ENCODE results near the gene PNO1. TPM values are rescaled to one million over a fixed set of nuclear protein-coding genes. Genes with fewer than 3 reads are reported as not detected.
"Not testable (repeated sequence)": the region's sequence is repeated elsewhere in the genome, so short reads cannot be mapped to it uniquely, and the experiment has no call there.

The PNO1 gene
- total RNA-seq (10 to 100 TPM; 11.0 to 31.0 (median 12.8) TPM), polyA plus RNA-seq (10 to 100 TPM; 19.2 to 22.5 TPM), total RNA-seq (32.7 reads per million, percentile 62 among the genes with 10 or more reads in this experiment)

- Mint-ChIP-seq H3K36me3 (peaks cover 12 to 22% (median 16%) of the 10 kb centered on the region in 5 donors), H3K4me3 (peak within 1 kb of the TSS; percentile 84 to 99 (median 94)), H3K9me3 (peaks cover 0 to 3% (median 0%) of the 10 kb centered on the region in 11 donors), H3K27ac (peak within 1 kb of the TSS; percentile 96 to 100 (median 99)), H3K27me3 (no peaks in the 10 kb centered on the region), H3K4me1 (peaks cover 30 to 72% (median 58%) of the 10 kb centered on the region in 7 donors)
- POLR2A ChIA-PET, result interaction anchor here (0.6 to 2.2 kb wide), 8 partner anchors 10 to 97 kb away, joined by 3 to 31 read pairs (median 6); partner anchors contain the start of genes C1D and PPP3R1
- no peaks in the 10 kb centered on the region for H3K27me3 ChIP-seq (ENCODE audit: control insufficient read depth in 2 of 2, insufficient read depth in 2 of 2, low read length in 2 of 2)
- peak within 1 kb of the TSS; percentile 93 for H3K4me3 ChIP-seq (ENCODE audit: low read length)
- H3K36me3 ChIP-seq (ENCODE audit: control insufficient read depth in 2 of 3, insufficient read depth in 3 of 3, low read length in 3 of 3), result peaks cover 3 to 32% (median 6%) of the 10 kb centered on the region in 3 experiments
- intact Hi-C loops (cut with micrococcal nuclease), result loop anchor here (1.0 to 10.0 kb wide), 9 partner anchors 35 to 760 kb away; partner anchors contain the start of genes APLF (in 2 of the 2), C1D (in 2 of the 2), FBXO48 (in 2 of the 2) and PPP3R1 (in 2 of the 2)
- CTCF ChIA-PET, result interaction anchor here (0.8 to 1.9 kb wide), 4 partner anchors 36 to 128 kb away, joined by 3 to 7 read pairs (median 4); no protein-coding TSS in a partner anchor
- ATAC-seq, result peak; percentile 98
- peaks cover 19 to 38% of the 10 kb centered on the region in 2 donors for H3K4me1 ChIP-seq (ENCODE audit: control insufficient read depth in 2 of 2, insufficient read depth in 2 of 2, low read length in 2 of 2)
- H3K9me3 ChIP-seq (ENCODE audit: control insufficient read depth in 2 of 3, low read length in 3 of 3), result no peaks in the 10 kb centered on the region
- peak; percentile 95 to 100 (median 98) for DNase-seq
- peak within 1 kb of the TSS; percentile 87 for H3K27ac ChIP-seq (ENCODE audit: low read depth, low read length)
These were observed at the start of gene PNO1 for GRCh38 chr2:68157402-68158133. TSS of gene PNO1 (plus strand) at chr2:68157888. CDS start at chr2:68157935, 47 bp downstream.

- Mint-ChIP-seq H3K4me3 (no peak overlapping the region), H3K9me3 (peaks cover 5 to 24% (median 19%) of the 10 kb centered on the region in 11 donors), H3K36me3 (peaks cover 6 to 41% (median 19%) of the 10 kb centered on the region in 5 donors), H3K27ac (no peak overlapping the region), H3K27me3 (no peaks in the 10 kb centered on the region), H3K4me1 (no peaks in the 10 kb centered on the region)
- Histone ChIP-seq H3K4me1 (ENCODE audit: control insufficient read depth in 2 of 2, insufficient read depth in 2 of 2, low read length in 2 of 2) (no peaks in the 10 kb centered on the region), H3K27ac (ENCODE audit: low read depth, low read length) (no peak overlapping the region), H3K27me3 (ENCODE audit: control insufficient read depth in 2 of 2, insufficient read depth in 2 of 2, low read length in 2 of 2) (no peaks in the 10 kb centered on the region), H3K36me3 (ENCODE audit: control insufficient read depth in 2 of 3, insufficient read depth in 3 of 3, low read length in 3 of 3) (no peaks in the 10 kb centered on the region), H3K4me3 (ENCODE audit: low read length) (no peak overlapping the region), H3K9me3 (ENCODE audit: control insufficient read depth in 2 of 3, low read length in 3 of 3) (peaks cover 0 to 14% (median 0%) of the 10 kb centered on the region in 3 experiments)
- ChIA-PET POLR2A (no interaction called here), CTCF (interaction anchor here (0.7 to 1.3 kb wide), 2 partner anchors 14 to 31 kb away, joined by 3 read pairs; no protein-coding TSS in a partner anchor)
- peak; percentile 61 for ATAC-seq
- no peak for DNase-seq
- intact Hi-C loops (cut with micrococcal nuclease), result no loop called here
These were observed 49.6 kb upstream of the PNO1 start for GRCh38 chr2:68108120-68108519.

- Mint-ChIP-seq H3K4me3 (no peak overlapping the region), H3K27ac (no peak overlapping the region), H3K27me3 (peaks cover 0 to 4% (median 0%) of the 10 kb centered on the region in 5 donors), H3K4me1 (no peaks in the 10 kb centered on the region), H3K9me3 (peaks cover 5 to 20% (median 13%) of the 10 kb centered on the region in 11 donors), H3K36me3 (peaks cover 6 to 34% (median 19%) of the 10 kb centered on the region in 5 donors)
- no peaks in the 10 kb centered on the region for H3K27me3 ChIP-seq (ENCODE audit: control insufficient read depth in 2 of 2, insufficient read depth in 2 of 2, low read length in 2 of 2)
- POLR2A ChIA-PET, result no interaction called here
- H3K36me3 ChIP-seq (ENCODE audit: control insufficient read depth in 2 of 3, insufficient read depth in 3 of 3, low read length in 3 of 3), result no peaks in the 10 kb centered on the region
- CTCF ChIA-PET, result no interaction called here
- intact Hi-C loops (cut with micrococcal nuclease), result no loop called here
- ATAC-seq (peak; percentile 38), DNase-seq (peak in 1 of 9 donors; percentile 0)
- no peak overlapping the region for H3K4me3 ChIP-seq (ENCODE audit: low read length)
- no peaks in the 10 kb centered on the region for H3K4me1 ChIP-seq (ENCODE audit: control insufficient read depth in 2 of 2, insufficient read depth in 2 of 2, low read length in 2 of 2)
- no peak overlapping the region for H3K27ac ChIP-seq (ENCODE audit: low read depth, low read length)
- peaks cover 0 to 8% (median 0%) of the 10 kb centered on the region in 3 experiments for H3K9me3 ChIP-seq (ENCODE audit: control insufficient read depth in 2 of 3, low read length in 3 of 3)
These were observed 47.6 kb upstream of the PNO1 start for GRCh38 chr2:68110102-68110501.

- no peak overlapping the region for H3K27ac ChIP-seq (ENCODE audit: low read depth, low read length)
- H3K27me3 Mint-ChIP-seq, result peaks cover 0 to 8% (median 0%) of the 10 kb centered on the region in 5 donors
- H3K4me3 ChIP-seq (ENCODE audit: low read length), result no peak overlapping the region
- peaks cover 0 to 5% (median 0%) of the 10 kb centered on the region in 5 donors for H3K36me3 Mint-ChIP-seq
- DNase-seq (no peak), ATAC-seq (no peak)
- H3K9me3 Mint-ChIP-seq, result no peaks in the 10 kb centered on the region
- no peaks in the 10 kb centered on the region for H3K4me1 ChIP-seq (ENCODE audit: control insufficient read depth in 2 of 2, insufficient read depth in 2 of 2, low read length in 2 of 2)
- no peak overlapping the region for H3K27ac Mint-ChIP-seq
- intact Hi-C loops (cut with micrococcal nuclease), result no loop called here
- H3K9me3 ChIP-seq (ENCODE audit: control insufficient read depth in 2 of 3, low read length in 3 of 3), result no peaks in the 10 kb centered on the region
- no peaks in the 10 kb centered on the region for H3K27me3 ChIP-seq (ENCODE audit: control insufficient read depth in 2 of 2, insufficient read depth in 2 of 2, low read length in 2 of 2)
- peaks cover 0 to 4% (median 0%) of the 10 kb centered on the region in 7 donors for H3K4me1 Mint-ChIP-seq
- no peak overlapping the region for H3K4me3 Mint-ChIP-seq
- no peaks in the 10 kb centered on the region for H3K36me3 ChIP-seq (ENCODE audit: control insufficient read depth in 2 of 3, insufficient read depth in 3 of 3, low read length in 3 of 3)
- POLR2A ChIA-PET, result no interaction called here
- CTCF ChIA-PET, result interaction anchor here (1.3 kb wide), 1 partner anchor 166 kb away, joined by 4 read pairs; no protein-coding TSS in a partner anchor
These were observed 41.7 kb upstream of the PNO1 start for GRCh38 chr2:68115965-68116364.

- intact Hi-C loops (cut with micrococcal nuclease); H3K4me3 Mint-ChIP-seq; H3K27ac ChIP-seq (ENCODE audit: low read depth, low read length); H3K9me3 ChIP-seq (ENCODE audit: control insufficient read depth in 2 of 3, low read length in 3 of 3); H3K4me3 ChIP-seq (ENCODE audit: low read length); CTCF ChIA-PET; H3K27ac Mint-ChIP-seq; H3K9me3 Mint-ChIP-seq; POLR2A ChIA-PET; H3K4me1 ChIP-seq (ENCODE audit: control insufficient read depth in 2 of 2, insufficient read depth in 2 of 2, low read length in 2 of 2); H3K36me3 ChIP-seq (ENCODE audit: control insufficient read depth in 2 of 3, insufficient read depth in 3 of 3, low read length in 3 of 3); H3K36me3 Mint-ChIP-seq; ATAC-seq; DNase-seq; H3K27me3 ChIP-seq (ENCODE audit: control insufficient read depth in 2 of 2, insufficient read depth in 2 of 2, low read length in 2 of 2): not testable (repeated sequence)
- Mint-ChIP-seq H3K4me1 (peaks cover 0 to 20% (median 5%) of the 10 kb centered on the region in 7 donors), H3K27me3 (peaks cover 0 to 11% (median 0%) of the 10 kb centered on the region in 5 donors)
These were observed 39.8 kb upstream of the PNO1 start for GRCh38 chr2:68117922-68118321.

GRCh38 chr2:68118816-68119215 is 38.9 kb upstream of the PNO1 start:
- Mint-ChIP-seq H3K9me3 (no peaks in the 10 kb centered on the region), H3K4me1 (peaks cover 0 to 20% (median 5%) of the 10 kb centered on the region in 7 donors), H3K27ac (no peak overlapping the region), H3K4me3 (no peak overlapping the region), H3K27me3 (peaks cover 0 to 11% (median 0%) of the 10 kb centered on the region in 5 donors), H3K36me3 (peaks cover 0 to 5% (median 0%) of the 10 kb centered on the region in 5 donors)
- DNase-seq (no peak), ATAC-seq (no peak)
- no peaks in the 10 kb centered on the region for H3K36me3 ChIP-seq (ENCODE audit: control insufficient read depth in 2 of 3, insufficient read depth in 3 of 3, low read length in 3 of 3)
- H3K4me1 ChIP-seq (ENCODE audit: control insufficient read depth in 2 of 2, insufficient read depth in 2 of 2, low read length in 2 of 2), result no peaks in the 10 kb centered on the region
- POLR2A ChIA-PET, result no interaction called here
- intact Hi-C loops (cut with micrococcal nuclease), result no loop called here
- no peaks in the 10 kb centered on the region for H3K27me3 ChIP-seq (ENCODE audit: control insufficient read depth in 2 of 2, insufficient read depth in 2 of 2, low read length in 2 of 2)
- CTCF ChIA-PET, result interaction anchor here (0.6 to 1.1 kb wide), 2 partner anchors 166 to 363 kb away, joined by 3 to 6 read pairs; no protein-coding TSS in a partner anchor
- no peaks in the 10 kb centered on the region for H3K9me3 ChIP-seq (ENCODE audit: control insufficient read depth in 2 of 3, low read length in 3 of 3)
- H3K4me3 ChIP-seq (ENCODE audit: low read length), result no peak overlapping the region
- H3K27ac ChIP-seq (ENCODE audit: low read depth, low read length), result no peak overlapping the region

Data from naive thymus-derived CD4-positive, alpha-beta T cell (primary cell).